ENCODE results near the gene NKAIN4.

NKAIN4 gene

DNA sequence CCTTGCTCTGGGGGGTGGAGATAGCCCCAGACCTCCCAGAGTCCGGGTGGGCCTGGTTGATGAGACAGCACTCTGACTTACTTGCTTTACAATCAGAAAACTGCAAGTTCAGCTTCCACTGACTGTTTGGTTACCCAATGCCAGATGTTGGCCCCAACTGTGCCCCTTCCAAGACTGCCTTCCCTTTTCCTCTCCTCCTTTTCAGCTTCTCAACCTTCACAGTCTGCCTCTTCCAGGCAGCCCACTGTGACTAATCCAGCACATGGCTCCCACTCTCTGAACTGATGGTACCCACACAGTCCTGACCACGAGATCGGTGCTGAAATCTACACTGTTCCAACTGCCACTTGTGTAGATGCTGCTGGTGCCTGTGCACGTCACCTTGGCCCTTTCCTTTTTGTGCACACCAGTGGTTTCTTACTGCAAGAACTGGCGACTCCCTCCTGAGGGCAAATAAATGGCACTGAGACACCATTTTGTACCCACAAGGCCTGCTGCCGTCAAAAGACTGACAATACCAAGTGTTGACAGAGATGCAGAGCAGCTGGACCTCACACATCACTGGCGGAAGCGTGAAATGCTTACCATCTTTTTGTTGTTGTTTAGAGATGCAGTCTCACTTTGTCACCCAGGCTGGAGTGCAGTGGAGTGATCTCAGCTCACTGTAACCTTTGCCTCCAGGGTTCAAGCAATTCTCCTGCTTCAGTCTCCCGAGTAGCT lies 16.5 kb upstream of the NKAIN4 start:
- DNase-seq (ENCODE audit: low spot score in 2 of 2) (no peak), ATAC-seq (no peak)
- no peak overlapping the region for H3K27ac Mint-ChIP-seq
- peaks cover 3% of the 10 kb centered on the region for H3K36me3 Mint-ChIP-seq
- peak overlapping the region; percentile 86 for H3K4me3 Mint-ChIP-seq
- peaks cover 32% of the 10 kb centered on the region for H3K4me1 Mint-ChIP-seq
- H3K9me3 Mint-ChIP-seq: no peaks in the 10 kb centered on the region

DNA sequence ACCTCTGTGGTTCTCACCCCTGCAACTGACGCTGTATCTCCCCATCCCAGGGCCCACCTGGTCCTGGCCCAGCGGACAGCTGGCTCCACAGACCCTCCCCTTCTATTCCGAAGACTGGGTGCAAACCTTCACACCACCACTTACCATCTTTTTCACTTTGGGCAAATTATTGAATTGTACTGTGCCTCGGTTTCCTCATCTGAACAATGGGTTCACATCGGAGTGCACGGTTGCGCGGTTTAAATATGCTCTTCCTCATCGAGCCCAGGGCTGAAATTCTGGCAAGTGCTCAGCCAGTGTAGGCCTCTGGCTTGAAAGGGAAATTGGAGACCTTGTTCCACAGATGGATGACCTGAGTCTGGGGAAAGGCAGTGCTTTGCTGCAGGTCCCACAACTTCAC lies 15.5 kb upstream of the NKAIN4 start:
- Mint-ChIP-seq H3K27ac (no peak overlapping the region), H3K4me3 (no peak overlapping the region), H3K36me3 (no peaks in the 10 kb centered on the region), H3K4me1 (peaks cover 24% of the 10 kb centered on the region), H3K9me3 (no peaks in the 10 kb centered on the region)
- DNase-seq (ENCODE audit: low spot score in 2 of 2): no peak
- no peak for ATAC-seq

DNA sequence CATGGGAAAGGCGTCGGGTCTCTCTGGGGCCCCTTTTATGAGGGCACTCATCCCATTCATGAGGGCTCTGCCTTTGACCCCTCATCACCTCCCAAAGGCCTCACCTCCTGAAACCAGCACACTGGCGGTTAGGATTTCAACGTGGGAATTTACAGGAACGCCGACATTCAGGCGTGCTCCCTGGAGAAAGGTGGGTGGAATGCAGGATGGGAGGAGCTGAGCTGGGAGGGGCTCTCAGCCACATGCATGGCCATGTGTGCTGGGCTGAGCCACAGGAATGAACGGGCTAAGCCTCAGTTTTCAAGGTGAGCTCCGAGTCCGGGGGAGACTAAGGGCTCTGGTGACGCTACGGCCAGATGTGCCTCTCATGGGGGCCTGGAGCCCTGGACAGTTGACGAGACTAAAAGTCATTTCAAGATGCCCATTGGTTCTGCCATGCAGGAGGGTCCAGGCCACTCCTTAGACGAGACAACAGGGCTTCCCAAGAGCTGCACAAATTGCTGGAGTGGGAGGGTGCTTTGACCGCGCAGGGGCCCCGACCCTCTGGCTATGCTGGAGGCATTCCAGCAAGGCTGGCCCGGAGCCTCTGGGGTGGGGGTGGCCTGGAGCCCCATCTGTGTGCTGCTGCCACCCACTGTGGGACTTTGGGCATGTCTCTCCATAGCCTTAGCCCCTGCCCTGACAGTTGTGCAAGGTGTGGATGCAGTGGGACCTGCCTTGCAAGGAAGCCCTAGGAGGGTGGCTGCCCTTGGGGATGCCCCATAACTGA lies 14.6 kb upstream of the NKAIN4 start:
- no peak for ATAC-seq
- no peak overlapping the region for H3K4me3 Mint-ChIP-seq
- no peak for DNase-seq (ENCODE audit: low spot score in 2 of 2)
- H3K9me3 Mint-ChIP-seq: no peaks in the 10 kb centered on the region
- H3K36me3 Mint-ChIP-seq: no peaks in the 10 kb centered on the region
- peaks cover 16% of the 10 kb centered on the region for H3K4me1 Mint-ChIP-seq
- no peak overlapping the region for H3K27ac Mint-ChIP-seq

DNA sequence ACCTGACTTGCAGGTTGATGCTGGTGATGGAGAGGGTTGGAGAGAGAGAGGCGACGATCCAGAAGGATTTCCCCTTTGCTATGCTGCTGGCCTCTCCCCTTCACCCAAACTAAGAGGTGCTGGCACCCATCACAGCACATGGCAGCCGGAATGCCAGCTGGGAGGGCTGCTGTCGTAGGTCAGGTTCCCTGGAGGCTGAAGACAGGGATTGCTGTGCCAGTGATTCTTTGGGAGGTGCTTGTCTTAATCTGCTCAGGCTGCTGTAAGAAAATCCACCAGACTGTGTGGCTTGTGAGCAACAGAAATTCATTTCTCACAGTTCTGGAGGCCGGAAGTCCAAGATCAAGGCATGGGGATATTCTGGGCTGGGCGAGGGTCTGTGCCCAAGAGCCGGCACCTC lies 14.0 kb upstream of the NKAIN4 start:
- Mint-ChIP-seq H3K9me3 (no peaks in the 10 kb centered on the region), H3K4me1 (peaks cover 10% of the 10 kb centered on the region), H3K36me3 (no peaks in the 10 kb centered on the region), H3K4me3 (no peak overlapping the region), H3K27ac (no peak overlapping the region)
- no peak for DNase-seq (ENCODE audit: low spot score in 2 of 2)
- no peak for ATAC-seq

DNA sequence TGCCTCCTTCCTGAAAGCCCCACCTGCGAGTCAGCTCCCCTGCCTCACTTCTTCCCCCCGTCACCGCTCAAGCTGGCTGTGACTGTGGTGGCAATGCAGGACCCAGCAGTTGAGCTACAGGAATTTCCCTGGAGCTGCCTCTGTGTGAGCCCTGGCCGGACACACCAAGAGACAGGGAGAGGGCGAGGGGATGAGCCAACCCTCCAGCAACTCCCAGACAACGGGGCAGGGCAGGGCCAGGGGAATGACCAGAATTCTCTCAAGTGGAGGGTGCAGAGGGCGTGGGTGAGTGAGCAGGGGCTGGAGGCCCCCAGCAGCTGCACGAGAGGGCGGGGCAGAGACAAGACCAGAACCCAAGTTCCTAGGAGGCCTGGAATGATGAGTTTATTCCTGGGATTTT lies 13.4 kb upstream of the NKAIN4 start:
- peaks cover 10% of the 10 kb centered on the region for H3K4me1 Mint-ChIP-seq
- no peak overlapping the region for H3K4me3 Mint-ChIP-seq
- H3K27ac Mint-ChIP-seq: no peak overlapping the region
- no peak for ATAC-seq
- no peaks in the 10 kb centered on the region for H3K36me3 Mint-ChIP-seq
- no peak for DNase-seq (ENCODE audit: low spot score in 2 of 2)
- H3K9me3 Mint-ChIP-seq: no peaks in the 10 kb centered on the region

DNA sequence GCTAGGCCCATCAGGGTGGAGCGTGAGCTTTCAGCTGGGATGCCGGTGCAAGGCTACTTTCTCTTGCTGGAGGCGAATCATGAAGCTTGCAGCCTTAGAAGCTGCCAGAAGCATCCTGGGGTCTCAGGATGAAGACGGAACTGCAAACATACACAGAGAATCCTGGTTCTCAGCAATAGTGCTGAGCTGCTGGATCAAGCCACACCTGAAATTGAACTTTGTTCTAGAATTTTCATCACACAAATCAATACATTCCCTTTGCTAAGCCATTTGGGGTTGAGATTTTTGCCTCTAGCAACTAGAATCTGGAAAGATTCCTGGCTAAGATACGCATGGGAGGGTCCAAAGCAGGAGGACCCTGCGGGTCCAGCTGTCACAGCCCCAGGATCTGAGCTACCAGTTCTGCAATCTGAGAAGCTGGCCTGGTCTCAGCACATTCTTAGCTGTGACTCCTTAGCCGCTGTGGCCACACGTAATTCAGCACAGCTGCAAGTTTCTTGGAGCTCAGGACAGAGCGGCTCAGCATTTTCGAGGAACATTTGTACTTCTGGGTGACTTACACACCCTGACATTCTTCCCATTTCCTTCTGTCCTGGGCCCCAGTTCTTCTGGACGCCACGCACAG lies 11.7 kb upstream of the NKAIN4 start:
- no peak overlapping the region for H3K4me3 Mint-ChIP-seq
- H3K36me3 Mint-ChIP-seq: no peaks in the 10 kb centered on the region
- no peak for DNase-seq (ENCODE audit: low spot score in 2 of 2)
- no peak for ATAC-seq
- no peak overlapping the region for H3K27ac Mint-ChIP-seq
- peaks cover 13% of the 10 kb centered on the region for H3K4me1 Mint-ChIP-seq
- H3K9me3 Mint-ChIP-seq: no peaks in the 10 kb centered on the region

DNA sequence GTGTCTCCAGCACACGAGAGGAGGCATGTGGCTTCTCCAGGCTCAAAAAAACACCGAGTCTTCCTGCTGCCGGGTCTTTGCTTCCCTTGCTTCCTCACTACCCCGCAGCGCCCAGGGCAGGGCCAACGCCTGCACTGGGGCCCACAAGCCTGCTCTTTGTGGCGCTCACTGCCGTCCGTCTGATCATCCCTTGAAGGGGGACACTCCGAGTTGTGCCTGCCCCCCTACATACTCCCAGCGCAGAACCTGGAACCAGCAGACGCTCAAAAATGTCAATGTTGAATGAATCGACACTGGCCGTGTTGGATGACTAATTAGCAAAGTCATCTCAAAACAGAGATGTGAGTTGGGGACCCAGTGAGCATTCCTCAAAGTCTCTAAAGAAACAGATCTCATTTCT lies 10.3 kb upstream of the NKAIN4 start:
- no peak overlapping the region for H3K4me3 Mint-ChIP-seq
- DNase-seq (ENCODE audit: low spot score in 2 of 2) (no peak), ATAC-seq (peak; percentile 31)
- H3K27ac Mint-ChIP-seq: no peak overlapping the region
- H3K4me1 Mint-ChIP-seq: peaks cover 9% of the 10 kb centered on the region
- no peaks in the 10 kb centered on the region for H3K36me3 Mint-ChIP-seq
- H3K9me3 Mint-ChIP-seq: no peaks in the 10 kb centered on the region

DNA sequence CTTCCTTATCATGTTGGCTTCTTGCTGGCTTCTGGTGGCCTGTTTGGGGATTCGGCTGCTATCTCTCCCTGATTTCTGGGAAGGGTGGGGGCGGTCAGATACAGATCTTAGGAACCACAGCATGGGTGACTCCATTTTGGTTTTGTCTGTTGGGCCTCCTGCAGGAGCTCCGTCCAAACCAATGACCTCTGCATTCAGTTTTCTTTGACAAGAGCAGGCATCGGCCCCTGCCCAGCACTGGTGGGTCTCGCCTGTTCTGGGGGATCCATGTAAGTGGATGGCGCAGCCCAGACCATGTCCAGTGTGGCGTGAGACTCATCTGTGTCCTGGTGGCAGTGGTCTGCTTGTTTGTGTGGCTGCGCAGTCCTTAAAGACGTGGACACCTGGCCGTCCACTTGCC lies 9.7 kb upstream of the NKAIN4 start:
- Mint-ChIP-seq H3K36me3 (no peaks in the 10 kb centered on the region), H3K4me3 (no peak overlapping the region), H3K27ac (no peak overlapping the region), H3K4me1 (peaks cover 9% of the 10 kb centered on the region), H3K9me3 (no peaks in the 10 kb centered on the region)
- no peak for DNase-seq (ENCODE audit: low spot score in 2 of 2)
- ATAC-seq: no peak

DNA sequence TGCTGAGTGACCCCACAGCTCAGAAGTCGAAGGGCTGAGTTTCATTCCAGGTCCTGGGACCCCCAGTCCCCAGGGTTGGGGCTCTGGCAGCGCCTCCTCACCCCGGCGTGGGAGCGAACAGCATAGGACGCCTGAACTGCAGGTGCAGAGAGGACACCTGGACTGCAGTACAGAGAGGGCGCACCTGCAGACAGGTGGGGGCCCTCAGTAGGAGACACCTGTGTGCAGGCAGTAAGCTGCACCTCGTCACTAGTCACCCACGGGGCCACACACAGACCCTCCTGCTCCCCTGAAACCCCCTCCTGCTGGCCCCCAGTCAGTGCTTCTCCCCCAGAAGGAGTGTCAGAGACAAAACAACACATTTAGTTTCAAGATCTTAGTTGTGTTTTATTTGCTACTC lies 8.6 kb upstream of the NKAIN4 start:
- Mint-ChIP-seq H3K36me3 (no peaks in the 10 kb centered on the region), H3K9me3 (no peaks in the 10 kb centered on the region), H3K4me3 (peak overlapping the region; percentile 35), H3K4me1 (peaks cover 9% of the 10 kb centered on the region), H3K27ac (peak overlapping the region; percentile 85)
- DNase-seq (ENCODE audit: low spot score in 2 of 2) (no peak), ATAC-seq (no peak)

DNA sequence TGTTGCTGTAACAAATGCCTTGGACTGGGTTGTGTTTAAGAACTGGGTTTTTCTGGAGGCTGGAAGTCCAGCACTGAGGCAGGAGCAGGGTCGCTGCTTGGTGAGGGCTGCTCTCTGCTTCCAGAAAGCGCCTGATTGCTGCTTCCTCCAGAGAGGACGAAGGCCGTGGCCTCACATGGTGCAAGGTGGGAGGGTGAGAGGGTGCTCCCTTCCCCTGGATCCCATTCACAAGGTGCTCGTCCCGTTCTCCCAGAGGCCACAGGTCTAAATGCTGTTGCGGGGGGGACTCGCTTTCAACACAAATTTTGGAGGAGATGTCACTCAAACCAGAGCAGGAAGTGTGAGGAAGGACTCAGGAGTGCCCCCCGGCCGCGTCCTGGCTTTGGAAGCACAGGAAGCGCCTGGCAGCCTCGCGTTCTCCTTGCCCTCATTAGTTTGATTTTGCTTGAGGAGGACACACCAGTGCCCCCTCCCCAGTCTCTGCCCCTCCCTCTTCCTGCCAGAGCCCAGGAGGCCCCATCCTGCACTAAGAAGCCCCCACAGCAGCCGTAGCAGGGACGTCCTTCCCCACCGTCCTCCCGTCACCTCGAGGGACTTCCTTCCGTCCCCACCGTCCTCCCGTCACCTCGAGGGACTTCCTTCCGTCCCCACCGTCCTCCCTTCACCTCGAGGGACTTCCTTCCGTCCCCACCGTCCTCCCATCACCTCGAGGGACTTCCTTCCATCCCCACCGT lies 7.7 kb upstream of the NKAIN4 start:
- Mint-ChIP-seq H3K4me1 (peaks cover 14% of the 10 kb centered on the region), H3K4me3 (peak overlapping the region; percentile 35), H3K9me3 (no peaks in the 10 kb centered on the region), H3K36me3 (no peaks in the 10 kb centered on the region), H3K27ac (peak overlapping the region; percentile 85)
- DNase-seq (ENCODE audit: low spot score in 2 of 2): no peak
- no peak for ATAC-seq

DNA sequence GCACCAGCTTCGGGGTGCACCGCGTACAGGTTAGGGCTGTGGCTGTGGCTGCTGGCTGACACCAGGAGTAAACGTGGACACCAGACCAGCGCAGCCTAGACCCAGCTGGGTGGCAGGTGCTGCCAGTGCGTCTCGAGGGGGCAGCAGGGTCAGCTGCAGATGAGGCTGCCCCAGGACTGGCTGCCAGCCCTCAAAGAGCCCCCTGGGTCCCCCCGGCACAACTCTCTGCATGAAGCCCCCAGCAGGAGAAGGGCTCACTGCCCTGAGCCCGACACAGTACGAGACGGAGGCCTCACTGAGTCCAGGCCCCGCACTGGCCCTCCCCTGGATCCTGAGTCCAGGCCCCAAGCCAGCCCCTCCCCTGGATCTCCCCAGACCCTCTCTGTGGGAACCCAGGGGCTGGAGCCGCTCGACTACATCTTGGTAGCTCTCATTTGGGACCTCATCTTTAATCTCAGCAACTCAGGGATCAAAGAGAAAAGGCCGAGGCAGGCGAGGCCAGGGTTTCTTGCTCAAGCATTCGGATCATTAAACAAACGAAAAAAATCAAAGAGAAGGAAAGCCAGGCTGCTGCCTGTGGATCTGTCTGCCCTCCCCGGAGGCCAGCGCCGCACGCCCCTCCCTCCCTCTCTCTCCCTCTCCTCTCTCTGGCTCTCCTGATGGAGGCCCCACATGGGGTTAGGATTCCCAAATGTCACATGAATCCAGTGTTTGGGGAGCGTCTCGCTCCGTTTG lies 7.0 kb upstream of the NKAIN4 start:
- no peak overlapping the region for H3K27ac Mint-ChIP-seq
- no peaks in the 10 kb centered on the region for H3K36me3 Mint-ChIP-seq
- DNase-seq (ENCODE audit: low spot score in 2 of 2) (no peak), ATAC-seq (no peak)
- H3K4me1 Mint-ChIP-seq: peaks cover 18% of the 10 kb centered on the region
- no peaks in the 10 kb centered on the region for H3K9me3 Mint-ChIP-seq
- no peak overlapping the region for H3K4me3 Mint-ChIP-seq

DNA sequence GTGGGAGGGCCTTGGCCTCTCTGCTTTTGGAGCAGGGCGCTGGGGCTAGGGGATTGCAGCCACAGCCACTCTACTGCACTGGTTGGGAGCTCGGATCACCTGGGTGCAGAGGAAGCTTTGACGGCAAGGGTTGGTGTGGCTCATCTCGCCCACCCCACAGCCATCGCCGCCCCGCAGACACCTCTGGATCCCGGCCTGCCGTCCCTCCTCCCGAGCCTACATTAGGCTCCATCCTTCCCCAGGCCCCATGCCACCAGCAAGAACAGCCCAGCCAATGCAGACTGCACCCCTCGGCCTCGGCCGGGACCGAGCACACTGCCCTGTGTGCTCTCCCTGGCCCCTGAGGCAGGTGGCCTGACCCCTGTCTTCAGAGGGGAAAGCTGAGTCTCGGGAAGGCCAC lies 6.3 kb upstream of the NKAIN4 start:
- H3K9me3 Mint-ChIP-seq: no peaks in the 10 kb centered on the region
- no peak for DNase-seq (ENCODE audit: low spot score in 2 of 2)
- ATAC-seq: no peak
- H3K4me1 Mint-ChIP-seq: peaks cover 18% of the 10 kb centered on the region
- no peaks in the 10 kb centered on the region for H3K36me3 Mint-ChIP-seq
- H3K4me3 Mint-ChIP-seq: no peak overlapping the region
- H3K27ac Mint-ChIP-seq: no peak overlapping the region

DNA sequence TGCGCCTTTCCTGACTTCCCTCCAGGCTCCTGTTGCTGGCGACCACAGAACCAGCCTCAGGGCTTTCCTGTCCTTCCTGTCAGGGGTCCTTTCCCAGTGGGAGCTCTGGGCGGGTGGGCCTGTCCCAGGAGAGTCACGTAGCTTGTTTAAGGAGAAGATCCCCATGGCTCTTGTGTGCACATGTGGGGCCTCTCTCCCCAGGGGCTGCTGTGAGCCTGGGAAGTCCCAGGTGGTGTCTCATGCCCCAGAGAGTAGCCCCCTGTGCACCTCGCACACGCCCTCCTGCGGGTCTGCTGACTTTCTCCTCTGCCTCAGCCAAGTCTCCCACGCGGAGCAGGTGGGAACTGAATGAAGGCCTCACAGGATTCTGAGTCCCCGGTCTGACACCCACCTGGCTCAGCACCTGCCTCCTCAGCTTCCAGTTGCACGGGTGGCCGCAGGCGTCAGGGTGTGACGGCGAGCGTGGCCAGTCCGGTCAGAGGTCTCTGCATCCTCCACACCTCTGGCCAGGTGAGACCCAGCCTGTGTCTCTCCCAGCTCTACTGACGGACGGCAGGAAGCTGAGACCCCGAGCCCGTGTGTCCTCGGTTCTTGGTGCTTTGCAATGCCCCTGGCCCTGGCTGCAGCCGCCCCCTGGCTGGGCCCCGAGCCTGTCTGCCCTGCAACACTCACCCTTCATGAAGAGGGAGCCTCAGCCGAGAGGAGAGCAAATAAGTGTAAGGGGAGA lies 5.6 kb upstream of the NKAIN4 start:
- ATAC-seq (no peak), DNase-seq (ENCODE audit: low spot score in 2 of 2) (no peak)
- H3K36me3 Mint-ChIP-seq: no peaks in the 10 kb centered on the region
- H3K4me3 Mint-ChIP-seq: no peak overlapping the region
- no peak overlapping the region for H3K27ac Mint-ChIP-seq
- H3K9me3 Mint-ChIP-seq: no peaks in the 10 kb centered on the region
- peaks cover 18% of the 10 kb centered on the region for H3K4me1 Mint-ChIP-seq

DNA sequence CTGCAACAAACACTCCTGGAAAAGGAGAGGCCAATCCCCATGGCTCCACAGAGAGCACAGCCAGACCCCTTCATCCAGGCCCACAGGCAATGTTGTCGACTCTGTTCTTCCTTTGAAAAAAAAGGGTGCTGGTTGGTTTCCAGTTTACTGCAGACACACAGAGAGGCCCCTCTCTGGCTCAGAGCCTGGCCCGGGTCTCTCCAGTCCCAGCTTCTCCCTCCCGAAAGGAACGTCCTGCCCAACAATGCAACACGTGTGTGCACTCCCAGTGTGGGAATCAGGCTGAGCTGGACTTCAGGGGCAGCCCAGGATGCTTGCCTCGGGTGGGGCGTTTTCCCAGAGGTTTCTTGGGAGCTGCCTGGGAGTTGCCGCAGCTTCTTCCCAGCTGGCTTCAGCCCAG lies 4.5 kb upstream of the NKAIN4 start:
- H3K27ac Mint-ChIP-seq: no peak overlapping the region
- no peaks in the 10 kb centered on the region for H3K36me3 Mint-ChIP-seq
- ATAC-seq (no peak), DNase-seq (ENCODE audit: low spot score in 2 of 2) (no peak)
- no peak overlapping the region for H3K4me3 Mint-ChIP-seq
- H3K9me3 Mint-ChIP-seq: no peaks in the 10 kb centered on the region
- peaks cover 18% of the 10 kb centered on the region for H3K4me1 Mint-ChIP-seq

Measured in stimulated activated effector memory CD8-positive, alpha-beta T cell treated with anti-CD3 and anti-CD28 coated beads, Interleukin-12 subunit alpha, Interleukin-12 subunit beta, amount 100 ng/mL, for 72 hours (primary cell).